Measurements from ENCODE around the gene ELOB. TPM values are rescaled to one million over a fixed set of nuclear protein-coding genes. Genes with fewer than 3 reads are reported as not detected.
A peak's percentile ranks its signal among the peaks of the same experiment; 100 is the strongest.

The ELOB gene
- total RNA-seq, 1 donor from 2014 or later, result 237 TPM

GRCh38 chr16:2755158-2755557 is 21.9 kb downstream of the ELOB start:
- peak overlapping the region; percentile 94 for H3K4me3 Mint-ChIP-seq
- peak overlapping the region; percentile 84 for H3K27ac Mint-ChIP-seq
- no peaks in the 10 kb centered on the region for H3K27me3 Mint-ChIP-seq
- peaks cover 63% of the 10 kb centered on the region for H3K36me3 Mint-ChIP-seq
- no peak for TF ChIP-seq CTCF (conservative IDR thresholded peaks at IDR 0.05)
- H3K4me1 Mint-ChIP-seq (ENCODE audit: unreplicated experiment), result peaks cover 38% of the 10 kb centered on the region
- H3K9me3 Mint-ChIP-seq, result no peaks in the 10 kb centered on the region
- DNase-seq (ENCODE audit: extremely low spot score, unreplicated experiment), result no peak

GRCh38 chr16:2753733-2754020 is 23.4 kb downstream of the ELOB start:
- DNase-seq (ENCODE audit: extremely low spot score, unreplicated experiment), result no peak
- Mint-ChIP-seq H3K36me3 (peaks cover 48% of the 10 kb centered on the region), H3K4me3 (peak overlapping the region; percentile 94), H3K9me3 (no peaks in the 10 kb centered on the region), H3K27ac (peak overlapping the region; percentile 84), H3K27me3 (no peaks in the 10 kb centered on the region), H3K4me1 (ENCODE audit: unreplicated experiment) (peaks cover 38% of the 10 kb centered on the region)
- TF ChIP-seq CTCF (conservative IDR thresholded peaks at IDR 0.05), result no peak

GRCh38 chr16:2752850-2753732 is 24.0 kb downstream of the ELOB start:
- Mint-ChIP-seq H3K4me3 (peak overlapping the region; percentile 94), H3K27ac (peak overlapping the region; percentile 99), H3K9me3 (no peaks in the 10 kb centered on the region), H3K4me1 (ENCODE audit: unreplicated experiment) (peaks cover 38% of the 10 kb centered on the region), H3K36me3 (peaks cover 42% of the 10 kb centered on the region), H3K27me3 (no peaks in the 10 kb centered on the region)
- peak; percentile 90 for DNase-seq (ENCODE audit: extremely low spot score, unreplicated experiment)
- no peak for TF ChIP-seq CTCF (conservative IDR thresholded peaks at IDR 0.05)

- no peak for TF ChIP-seq CTCF (conservative IDR thresholded peaks at IDR 0.05)
- Mint-ChIP-seq H3K36me3 (peaks cover 34% of the 10 kb centered on the region), H3K9me3 (no peaks in the 10 kb centered on the region), H3K27ac (peak within 1 kb of the TSS; percentile 99), H3K4me3 (peak within 1 kb of the TSS; percentile 94), H3K4me1 (ENCODE audit: unreplicated experiment) (peaks cover 34% of the 10 kb centered on the region), H3K27me3 (no peaks in the 10 kb centered on the region)
- DNase-seq (ENCODE audit: extremely low spot score, unreplicated experiment), result peak; percentile 96
These were observed 24.8 kb downstream of the ELOB start, which contains the start of gene SRRM2 for GRCh38 chr16:2752035-2752849. SRRM2 (plus strand) TSS chr16:2752638; CDS start chr16:2756365, 3,727 bp downstream.

- DNase-seq (ENCODE audit: extremely low spot score, unreplicated experiment), result no peak
- H3K36me3 Mint-ChIP-seq, result peaks cover 27% of the 10 kb centered on the region
- no peak for TF ChIP-seq CTCF (conservative IDR thresholded peaks at IDR 0.05)
These were observed 25.5 kb downstream of the ELOB start for GRCh38 chr16:2751577-2752034.

More at GRCh38 chr16:2751577-2752034, 25.5 kb downstream of the ELOB start:
- Mint-ChIP-seq H3K27me3 (no peaks in the 10 kb centered on the region), H3K9me3 (no peaks in the 10 kb centered on the region), H3K4me3 (peak overlapping the region; percentile 94), H3K4me1 (ENCODE audit: unreplicated experiment) (peaks cover 28% of the 10 kb centered on the region), H3K27ac (peak overlapping the region; percentile 99)
